ENCODE results near the gene ASB2. TPM values are rescaled to one million over a fixed set of nuclear protein-coding genes. Genes with fewer than 3 reads are reported as not detected.

ASB2 gene
- total RNA-seq, 4 donors from 2014 or later, result 22.1 to 35.8 (median 27.9) TPM

DNA sequence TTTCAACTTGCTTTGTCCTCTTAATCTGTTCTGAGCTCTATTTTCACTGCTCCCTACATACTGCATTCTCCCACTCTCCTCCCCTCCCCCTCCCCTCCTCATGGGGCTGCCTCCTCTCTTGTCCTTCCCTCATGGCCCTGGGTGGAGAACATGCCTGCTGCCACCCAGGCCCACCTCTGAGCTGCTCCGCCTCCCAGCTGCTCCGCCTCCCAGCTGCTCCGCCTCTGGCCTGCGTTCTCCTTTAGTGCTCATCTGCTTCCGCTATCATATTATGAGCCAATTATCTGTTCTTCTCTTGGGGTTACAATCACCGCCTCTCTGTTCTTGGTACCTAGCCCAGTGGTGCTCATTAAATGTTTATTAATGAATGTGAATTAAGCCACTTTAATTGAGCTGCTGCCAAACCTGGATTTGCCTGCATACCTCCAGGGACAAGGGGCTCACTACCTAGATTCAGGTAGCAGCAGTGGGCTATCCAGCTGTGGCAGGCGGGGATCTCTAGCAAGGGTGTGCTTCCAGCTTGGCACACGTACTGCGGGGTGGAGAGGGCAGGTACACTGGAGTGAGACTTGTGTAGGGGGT lies 81.3 kb downstream of the ASB2 start:
- intact Hi-C loops (cut with DNase I; ENCODE audit: low total_unique reads) (no loop called here), in situ Hi-C loops (cut with MboI; ENCODE audit: low pct_ligation_motif_present in 1 of 4, low pct_unique_long_range_greater_than_20kb in 1 of 4, low sequenced_read_pairs in 3 of 4) (loop anchor here in 1 of 4 donors (25.0 kb wide), 1 partner anchor 233 kb away; no protein-coding TSS in a partner anchor)
- Histone ChIP-seq H3K36me3 (no peaks in the 10 kb centered on the region), H3K9me3 (no peaks in the 10 kb centered on the region), H3K4me1 (peaks cover 0 to 5% (median 2%) of the 10 kb centered on the region in 4 donors), H3K27ac (no peak overlapping the region), H3K4me3 (no peak overlapping the region), H3K27me3 (no peaks in the 10 kb centered on the region)
- DNase-seq, result no peak
- no peak for TF ChIP-seq POLR2A (IDR thresholded peaks at IDR 0.05)
- WGBS, 2 donors (ENCODE audit: low coverage in 1 of 2), result 89 to 90% methylated on average over 4 to 9 of the region's 9 CpGs

DNA sequence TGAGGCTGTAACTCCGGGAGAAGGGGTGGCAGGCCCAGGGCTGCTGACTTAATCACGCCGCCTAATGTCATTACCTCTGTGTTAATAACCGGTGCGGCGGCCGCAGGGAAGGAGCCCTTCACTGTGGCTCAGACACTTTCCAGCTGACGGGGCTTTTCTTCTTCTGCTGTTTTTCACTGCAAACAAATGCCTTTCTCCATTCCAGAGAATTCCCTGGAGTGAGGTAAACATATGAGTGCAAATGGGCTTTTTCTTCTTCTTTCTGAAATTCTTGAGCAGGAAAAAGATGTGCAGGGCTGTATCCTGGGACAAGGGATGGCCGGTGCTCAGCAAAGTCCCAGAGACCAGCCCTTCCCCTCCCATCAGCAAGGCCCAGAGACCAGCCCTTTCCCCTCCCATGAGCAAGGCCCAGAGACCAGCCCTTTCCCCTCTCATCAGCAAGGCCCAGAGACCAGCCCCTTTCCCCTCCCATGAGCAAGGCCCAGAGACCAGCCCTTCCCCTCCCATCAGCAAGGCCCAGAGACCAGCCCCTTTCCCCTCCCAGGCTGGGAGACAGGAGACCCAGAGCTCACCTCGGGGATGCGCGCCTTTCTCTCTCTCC lies 82.6 kb downstream of the ASB2 start:
- Histone ChIP-seq H3K4me1 (peaks cover 0 to 5% (median 2%) of the 10 kb centered on the region in 4 donors), H3K9me3 (no peaks in the 10 kb centered on the region), H3K27me3 (no peaks in the 10 kb centered on the region), H3K27ac (peak overlapping the region in 2 of 4 donors; percentile 20 to 33), H3K4me3 (no peak overlapping the region), H3K36me3 (no peaks in the 10 kb centered on the region)
- in situ Hi-C loops (cut with MboI; ENCODE audit: low pct_ligation_motif_present in 1 of 4, low pct_unique_long_range_greater_than_20kb in 1 of 4, low sequenced_read_pairs in 3 of 4), result loop anchor here in 1 of 4 donors (25.0 kb wide), 1 partner anchor 231 kb away; no protein-coding TSS in a partner anchor
- TF ChIP-seq EP300 (IDR thresholded peaks at IDR 0.05; ENCODE audit: low read depth) (no peak), POLR2AphosphoS5 (IDR thresholded peaks at IDR 0.05) (no peak), POLR2A (IDR thresholded peaks at IDR 0.05) (no peak)
- TF ChIP-seq, protein P1, sequence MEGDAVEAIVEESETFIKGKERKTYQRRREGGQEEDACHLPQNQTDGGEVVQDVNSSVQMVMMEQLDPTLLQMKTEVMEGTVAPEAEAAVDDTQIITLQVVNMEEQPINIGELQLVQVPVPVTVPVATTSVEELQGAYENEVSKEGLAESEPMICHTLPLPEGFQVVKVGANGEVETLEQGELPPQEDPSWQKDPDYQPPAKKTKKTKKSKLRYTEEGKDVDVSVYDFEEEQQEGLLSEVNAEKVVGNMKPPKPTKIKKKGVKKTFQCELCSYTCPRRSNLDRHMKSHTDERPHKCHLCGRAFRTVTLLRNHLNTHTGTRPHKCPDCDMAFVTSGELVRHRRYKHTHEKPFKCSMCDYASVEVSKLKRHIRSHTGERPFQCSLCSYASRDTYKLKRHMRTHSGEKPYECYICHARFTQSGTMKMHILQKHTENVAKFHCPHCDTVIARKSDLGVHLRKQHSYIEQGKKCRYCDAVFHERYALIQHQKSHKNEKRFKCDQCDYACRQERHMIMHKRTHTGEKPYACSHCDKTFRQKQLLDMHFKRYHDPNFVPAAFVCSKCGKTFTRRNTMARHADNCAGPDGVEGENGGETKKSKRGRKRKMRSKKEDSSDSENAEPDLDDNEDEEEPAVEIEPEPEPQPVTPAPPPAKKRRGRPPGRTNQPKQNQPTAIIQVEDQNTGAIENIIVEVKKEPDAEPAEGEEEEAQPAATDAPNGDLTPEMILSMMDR (IDR thresholded peaks at IDR 0.05), result no peak
- DNase-seq, result no peak
- intact Hi-C loops (cut with DNase I; ENCODE audit: low total_unique reads), result loop anchor here (5.0 kb wide), 1 partner anchor 236 kb away; no protein-coding TSS in a partner anchor
- WGBS, 2 donors (ENCODE audit: low coverage in 1 of 2), result 61 to 67% methylated on average over 12 of the region's 12 CpGs

DNA sequence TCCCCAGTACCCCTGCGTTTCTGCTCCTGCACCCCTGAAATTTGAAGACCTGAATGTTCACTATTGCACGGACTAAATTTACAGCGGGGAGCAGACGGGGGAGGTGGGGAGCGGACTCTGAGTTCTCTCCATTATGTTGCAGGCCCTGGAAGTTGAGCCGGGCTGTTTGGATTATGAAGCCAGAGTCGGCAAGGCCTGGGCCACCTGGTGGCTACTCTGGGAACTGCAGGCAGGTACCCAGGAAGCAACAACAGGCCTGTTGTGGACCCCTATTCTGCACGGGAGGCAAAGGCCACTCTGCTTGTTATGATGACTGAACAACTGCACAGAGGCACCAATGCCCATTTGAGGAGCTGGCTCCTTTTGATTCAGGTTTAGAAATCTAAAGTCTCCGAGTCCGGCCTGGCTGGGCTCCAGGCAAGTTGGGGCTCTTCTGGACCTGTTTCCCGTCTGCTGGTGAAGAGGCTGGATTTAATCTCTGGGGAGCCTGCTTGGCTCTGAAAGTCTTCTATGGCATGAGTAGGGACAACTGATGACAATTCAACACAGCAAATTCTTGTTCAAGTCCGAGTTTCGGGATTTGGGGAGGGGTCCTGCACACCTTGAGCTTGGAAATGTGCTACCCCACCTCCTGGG lies 83.3 kb downstream of the ASB2 start:
- DNase-seq, result peak; percentile 68
- intact Hi-C loops (cut with DNase I; ENCODE audit: low total_unique reads), result loop anchor here (5.0 kb wide), 1 partner anchor 236 kb away; no protein-coding TSS in a partner anchor
- H3K27ac ChIP-seq, result peak overlapping the region in 2 of 4 donors; percentile 20 to 33

GRCh38 chr14:93892505-93892839 lies 83.9 kb downstream of the ASB2 start:
- no peak for DNase-seq
- no peak overlapping the region for H3K27ac ChIP-seq
- H3K9me3 ChIP-seq, result no peaks in the 10 kb centered on the region
- H3K4me3 ChIP-seq, result no peak overlapping the region
- H3K27me3 ChIP-seq, result no peaks in the 10 kb centered on the region
- intact Hi-C loops (cut with DNase I; ENCODE audit: low total_unique reads) (loop anchor here (5.0 kb wide), 1 partner anchor 235 kb away; no protein-coding TSS in a partner anchor), in situ Hi-C loops (cut with MboI; ENCODE audit: low pct_ligation_motif_present in 1 of 4, low pct_unique_long_range_greater_than_20kb in 1 of 4, low sequenced_read_pairs in 3 of 4) (loop anchor here in 1 of 4 donors (25.0 kb wide), 1 partner anchor 230 kb away; no protein-coding TSS in a partner anchor)
- H3K36me3 ChIP-seq, result no peaks in the 10 kb centered on the region
- TF ChIP-seq POLR2AphosphoS5 (IDR thresholded peaks at IDR 0.05) (no peak), POLR2A (IDR thresholded peaks at IDR 0.05) (no peak)
- TF ChIP-seq, protein P1 (IDR thresholded peaks at IDR 0.05), result no peak
- H3K4me1 ChIP-seq, result peaks cover 0 to 5% (median 2%) of the 10 kb centered on the region in 4 donors
- WGBS, 2 donors (ENCODE audit: low coverage in 1 of 2), result 62 to 63% methylated on average over 3 to 5 of the region's 5 CpGs

More for the DNA sequence above, 83.3 kb downstream of the ASB2 start:
- Histone ChIP-seq H3K4me3 (no peak overlapping the region), H3K9me3 (no peaks in the 10 kb centered on the region), H3K27me3 (no peaks in the 10 kb centered on the region), H3K4me1 (peaks cover 0 to 5% (median 2%) of the 10 kb centered on the region in 4 donors), H3K36me3 (no peaks in the 10 kb centered on the region)
- WGBS, 2 donors (ENCODE audit: low coverage in 1 of 2), result 32 to 60% methylated on average over 1 to 13 of the region's 13 CpGs
- TF ChIP-seq EP300 (IDR thresholded peaks at IDR 0.05; ENCODE audit: low read depth) (no peak), POLR2A (IDR thresholded peaks at IDR 0.05) (no peak), POLR2AphosphoS5 (IDR thresholded peaks at IDR 0.05) (no peak)
- TF ChIP-seq, protein P1 (IDR thresholded peaks at IDR 0.05), result peak; percentile 89 to 99 (median 99)
- in situ Hi-C loops (cut with MboI; ENCODE audit: low pct_ligation_motif_present in 1 of 4, low pct_unique_long_range_greater_than_20kb in 1 of 4, low sequenced_read_pairs in 3 of 4), result loop anchor here in 1 of 4 donors (25.0 kb wide), 1 partner anchor 231 kb away; no protein-coding TSS in a partner anchor
